ENCODE data around the gene EDN1.

- TF ChIP-seq, protein P1, sequence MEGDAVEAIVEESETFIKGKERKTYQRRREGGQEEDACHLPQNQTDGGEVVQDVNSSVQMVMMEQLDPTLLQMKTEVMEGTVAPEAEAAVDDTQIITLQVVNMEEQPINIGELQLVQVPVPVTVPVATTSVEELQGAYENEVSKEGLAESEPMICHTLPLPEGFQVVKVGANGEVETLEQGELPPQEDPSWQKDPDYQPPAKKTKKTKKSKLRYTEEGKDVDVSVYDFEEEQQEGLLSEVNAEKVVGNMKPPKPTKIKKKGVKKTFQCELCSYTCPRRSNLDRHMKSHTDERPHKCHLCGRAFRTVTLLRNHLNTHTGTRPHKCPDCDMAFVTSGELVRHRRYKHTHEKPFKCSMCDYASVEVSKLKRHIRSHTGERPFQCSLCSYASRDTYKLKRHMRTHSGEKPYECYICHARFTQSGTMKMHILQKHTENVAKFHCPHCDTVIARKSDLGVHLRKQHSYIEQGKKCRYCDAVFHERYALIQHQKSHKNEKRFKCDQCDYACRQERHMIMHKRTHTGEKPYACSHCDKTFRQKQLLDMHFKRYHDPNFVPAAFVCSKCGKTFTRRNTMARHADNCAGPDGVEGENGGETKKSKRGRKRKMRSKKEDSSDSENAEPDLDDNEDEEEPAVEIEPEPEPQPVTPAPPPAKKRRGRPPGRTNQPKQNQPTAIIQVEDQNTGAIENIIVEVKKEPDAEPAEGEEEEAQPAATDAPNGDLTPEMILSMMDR (IDR thresholded peaks at IDR 0.05; ENCODE audit: borderline replicate concordance, extremely low read depth, low read length, poor library complexity, severe bottlenecking) = no peak
- no peak for TF ChIP-seq EZH2 (IDR thresholded peaks at IDR 0.05; ENCODE audit: borderline replicate concordance, low read depth, low read length, severe bottlenecking)
Observed at GRCh38 chr6:12280458-12280857, 9.7 kb upstream of the EDN1 start.

All from DND-41 (cell line).